ENCODE data around the gene ABCA4.

GRCh38 chr1:94103608-94104007, 17.3 kb downstream of the ABCA4 start:
- TF ChIP-seq EZH2phosphoT487 (IDR thresholded peaks at IDR 0.05; ENCODE audit: low read depth, severe bottlenecking, unreplicated experiment) (no peak), CTCF (IDR thresholded peaks at IDR 0.05; ENCODE audit: poor library complexity) (no peak)
